ENCODE results near the gene CARD14.
"Not testable (repeated sequence)": the region's sequence is repeated elsewhere in the genome, so short reads cannot be mapped to it uniquely, and the experiment has no call there.

CARD14 gene

GRCh38 chr17:80187090-80187489 lies 17.3 kb downstream of the CARD14 start:
- DNase-seq = no peak

- no peak for DNase-seq
Observed at GRCh38 chr17:80187515-80187941, 17.7 kb downstream of the CARD14 start.

GRCh38 chr17:80189611-80190010 lies 19.8 kb downstream of the CARD14 start:
- no peak for DNase-seq

GRCh38 chr17:80190716-80191115 lies 20.9 kb downstream of the CARD14 start:
- no peak for DNase-seq

- DNase-seq = no peak
Observed at GRCh38 chr17:80191192-80191591, 21.4 kb downstream of the CARD14 start.

GRCh38 chr17:80191865-80192661 lies 22.2 kb downstream of the CARD14 start:
- DNase-seq = no peak

GRCh38 chr17:80195141-80195540 lies 25.3 kb downstream of the CARD14 start:
- no peak for DNase-seq

GRCh38 chr17:80195671-80196529 lies 26.1 kb downstream of the CARD14 start:
- peak; percentile 66 for DNase-seq

GRCh38 chr17:80196652-80197051 lies 26.8 kb downstream of the CARD14 start:
- DNase-seq = no peak

GRCh38 chr17:80198144-80198661 lies 28.4 kb downstream of the CARD14 start:
- DNase-seq = no peak

- not testable (repeated sequence) for DNase-seq
Observed at GRCh38 chr17:80199295-80199694, 29.5 kb downstream of the CARD14 start.

GRCh38 chr17:80201446-80201845 lies 31.6 kb downstream of the CARD14 start:
- no peak for DNase-seq

- no peak for DNase-seq
Observed at GRCh38 chr17:80202197-80202596, 32.4 kb downstream of the CARD14 start.

- DNase-seq = no peak
Observed at GRCh38 chr17:80203471-80203963, 33.7 kb downstream of the CARD14 start.

GRCh38 chr17:80204626-80205468 lies 35.0 kb downstream of the CARD14 start:
- DNase-seq = no peak

GRCh38 chr17:80205811-80206210 lies 36.0 kb downstream of the CARD14 start:
- DNase-seq = no peak

- DNase-seq = no peak
Observed at GRCh38 chr17:80208050-80208449, 38.2 kb downstream of the CARD14 start.

GRCh38 chr17:80209765-80210164 lies 39.9 kb downstream of the CARD14 start:
- no peak for DNase-seq

GRCh38 chr17:80210348-80211108 lies 40.7 kb downstream of the CARD14 start:
- DNase-seq = no peak

- DNase-seq = no peak
Observed at GRCh38 chr17:80212109-80212508, 42.3 kb downstream of the CARD14 start.

GRCh38 chr17:80212511-80212910 lies 42.7 kb downstream of the CARD14 start:
- no peak for DNase-seq

Measured in CD4-positive, alpha-beta T cell treated with Interleukin-6 for 4 hours (primary cell).